ENCODE measurements around the gene ENO2.

ENO2 gene

DNA sequence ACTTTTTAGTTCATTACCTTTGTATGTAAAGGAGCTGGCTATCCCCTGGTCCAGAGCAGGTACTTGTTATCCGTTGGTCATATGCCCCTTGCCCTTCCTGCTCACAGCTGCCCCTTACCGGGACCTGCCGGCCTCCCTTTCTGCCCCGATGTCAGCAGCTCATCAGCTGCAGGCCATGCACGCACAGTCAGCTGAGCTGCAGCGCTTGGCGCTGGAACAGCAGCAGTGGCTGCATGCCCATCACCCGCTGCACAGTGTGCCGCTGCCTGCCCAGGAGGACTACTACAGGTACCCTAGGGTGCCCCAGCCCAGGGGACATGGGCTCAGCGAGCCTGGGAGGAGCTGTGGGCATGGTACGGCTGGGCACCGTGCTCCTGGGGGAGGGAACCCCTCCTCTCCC, 26.9 kb downstream of the ENO2 start:
- Histone ChIP-seq H3K9me3 (ENCODE audit: control insufficient read depth in 5 of 5, low read length in 5 of 5) (no peaks in the 10 kb centered on the region), H3K36me3 (ENCODE audit: control insufficient read depth in 5 of 5, insufficient read depth in 5 of 5, low read length in 5 of 5) (peaks cover 0 to 41% (median 27%) of the 10 kb centered on the region in 5 donors), H3K4me1 (ENCODE audit: control insufficient read depth in 5 of 5, insufficient read depth in 5 of 5, low read length in 5 of 5) (peaks cover 14 to 72% (median 57%) of the 10 kb centered on the region in 5 donors), H3K4me3 (ENCODE audit: low read depth in 1 of 5, low read length in 5 of 5) (no peak overlapping the region), H3K27ac (ENCODE audit: low read depth, low read length) (no peak overlapping the region), H3K27me3 (ENCODE audit: control insufficient read depth in 5 of 5, insufficient read depth in 4 of 5, low read length in 5 of 5) (no peaks in the 10 kb centered on the region), H3K9ac (ENCODE audit: low read length in 5 of 5) (no peak overlapping the region)

DNA sequence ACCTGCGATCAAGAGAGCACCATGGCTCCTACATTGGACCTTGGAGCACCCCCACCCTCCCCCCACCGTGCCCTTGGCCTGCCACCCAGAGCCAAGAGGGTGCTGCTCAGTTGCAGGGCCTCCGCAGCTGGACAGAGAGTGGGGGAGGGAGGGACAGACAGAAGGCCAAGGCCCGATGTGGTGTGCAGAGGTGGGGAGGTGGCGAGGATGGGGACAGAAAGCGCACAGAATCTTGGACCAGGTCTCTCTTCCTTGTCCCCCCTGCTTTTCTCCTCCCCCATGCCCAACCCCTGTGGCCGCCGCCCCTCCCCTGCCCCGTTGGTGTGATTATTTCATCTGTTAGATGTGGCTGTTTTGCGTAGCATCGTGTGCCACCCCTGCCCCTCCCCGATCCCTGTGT, 27.4 kb downstream of the ENO2 start:
- no peaks in the 10 kb centered on the region for H3K9me3 ChIP-seq (ENCODE audit: control insufficient read depth in 5 of 5, low read length in 5 of 5)
- peaks cover 14 to 75% (median 60%) of the 10 kb centered on the region in 5 donors for H3K4me1 ChIP-seq (ENCODE audit: control insufficient read depth in 5 of 5, insufficient read depth in 5 of 5, low read length in 5 of 5)
- H3K27me3 ChIP-seq (ENCODE audit: control insufficient read depth in 5 of 5, insufficient read depth in 4 of 5, low read length in 5 of 5): no peaks in the 10 kb centered on the region
- no peak overlapping the region for H3K4me3 ChIP-seq (ENCODE audit: low read depth in 1 of 5, low read length in 5 of 5)
- H3K36me3 ChIP-seq (ENCODE audit: control insufficient read depth in 5 of 5, insufficient read depth in 5 of 5, low read length in 5 of 5): peaks cover 0 to 41% (median 24%) of the 10 kb centered on the region in 5 donors
- no peak overlapping the region for H3K9ac ChIP-seq (ENCODE audit: low read length in 5 of 5)
- no peak overlapping the region for H3K27ac ChIP-seq (ENCODE audit: low read depth, low read length)

DNA sequence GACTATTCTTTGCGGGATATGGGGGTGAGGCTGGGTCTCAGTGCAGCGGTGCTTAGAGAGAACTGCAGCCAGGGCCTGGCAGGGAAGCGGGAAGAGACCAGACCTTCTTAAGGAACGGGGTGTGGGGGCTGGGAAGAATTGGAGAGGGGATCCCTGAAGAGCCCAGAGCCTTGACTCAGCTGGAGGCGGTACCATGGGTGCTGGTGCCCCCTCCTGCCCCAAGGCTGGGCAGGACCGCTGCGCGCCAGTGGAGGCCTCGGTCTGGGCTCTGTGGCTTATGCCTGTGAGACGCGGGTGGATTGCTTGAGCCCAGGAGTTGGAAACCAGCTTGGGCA, 27.9 kb downstream of the ENO2 start:
- peaks cover 0 to 40% (median 24%) of the 10 kb centered on the region in 5 donors for H3K36me3 ChIP-seq (ENCODE audit: control insufficient read depth in 5 of 5, insufficient read depth in 5 of 5, low read length in 5 of 5)
- H3K4me1 ChIP-seq (ENCODE audit: control insufficient read depth in 5 of 5, insufficient read depth in 5 of 5, low read length in 5 of 5): peaks cover 14 to 71% (median 58%) of the 10 kb centered on the region in 5 donors
- no peaks in the 10 kb centered on the region for H3K27me3 ChIP-seq (ENCODE audit: control insufficient read depth in 5 of 5, insufficient read depth in 4 of 5, low read length in 5 of 5)
- no peaks in the 10 kb centered on the region for H3K9me3 ChIP-seq (ENCODE audit: control insufficient read depth in 5 of 5, low read length in 5 of 5)
- H3K4me3 ChIP-seq (ENCODE audit: low read depth in 1 of 5, low read length in 5 of 5): no peak overlapping the region
- H3K27ac ChIP-seq (ENCODE audit: low read depth, low read length): peak overlapping the region; percentile 94
- H3K9ac ChIP-seq (ENCODE audit: low read length in 5 of 5): no peak overlapping the region

DNA sequence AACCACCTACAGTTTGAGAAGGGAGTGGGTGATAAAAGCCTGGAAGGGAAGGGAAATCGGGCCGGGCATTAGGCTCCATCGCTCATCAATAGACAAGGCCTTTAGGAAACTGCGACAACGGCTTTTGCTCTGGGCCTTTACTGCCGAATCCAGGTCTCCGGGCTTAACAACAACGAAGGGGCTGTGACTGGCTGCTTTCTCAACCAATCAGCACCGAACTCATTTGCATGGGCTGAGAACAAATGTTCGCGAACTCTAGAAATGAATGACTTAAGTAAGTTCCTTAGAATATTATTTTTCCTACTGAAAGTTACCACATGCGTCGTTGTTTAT, 29.0 kb downstream of the ENO2 start:
- Histone ChIP-seq H3K4me3 (ENCODE audit: low read depth in 1 of 5, low read length in 5 of 5) (peak overlapping the region; percentile 28 to 91 (median 75)), H3K36me3 (ENCODE audit: control insufficient read depth in 5 of 5, insufficient read depth in 5 of 5, low read length in 5 of 5) (peaks cover 0 to 40% (median 27%) of the 10 kb centered on the region in 5 donors), H3K9me3 (ENCODE audit: control insufficient read depth in 5 of 5, low read length in 5 of 5) (no peaks in the 10 kb centered on the region), H3K27me3 (ENCODE audit: control insufficient read depth in 5 of 5, insufficient read depth in 4 of 5, low read length in 5 of 5) (no peaks in the 10 kb centered on the region), H3K9ac (ENCODE audit: low read length in 5 of 5) (peak overlapping the region; percentile 48 to 87 (median 79)), H3K27ac (ENCODE audit: low read depth, low read length) (peak overlapping the region; percentile 94), H3K4me1 (ENCODE audit: control insufficient read depth in 5 of 5, insufficient read depth in 5 of 5, low read length in 5 of 5) (peaks cover 11 to 63% (median 48%) of the 10 kb centered on the region in 5 donors)

DNA sequence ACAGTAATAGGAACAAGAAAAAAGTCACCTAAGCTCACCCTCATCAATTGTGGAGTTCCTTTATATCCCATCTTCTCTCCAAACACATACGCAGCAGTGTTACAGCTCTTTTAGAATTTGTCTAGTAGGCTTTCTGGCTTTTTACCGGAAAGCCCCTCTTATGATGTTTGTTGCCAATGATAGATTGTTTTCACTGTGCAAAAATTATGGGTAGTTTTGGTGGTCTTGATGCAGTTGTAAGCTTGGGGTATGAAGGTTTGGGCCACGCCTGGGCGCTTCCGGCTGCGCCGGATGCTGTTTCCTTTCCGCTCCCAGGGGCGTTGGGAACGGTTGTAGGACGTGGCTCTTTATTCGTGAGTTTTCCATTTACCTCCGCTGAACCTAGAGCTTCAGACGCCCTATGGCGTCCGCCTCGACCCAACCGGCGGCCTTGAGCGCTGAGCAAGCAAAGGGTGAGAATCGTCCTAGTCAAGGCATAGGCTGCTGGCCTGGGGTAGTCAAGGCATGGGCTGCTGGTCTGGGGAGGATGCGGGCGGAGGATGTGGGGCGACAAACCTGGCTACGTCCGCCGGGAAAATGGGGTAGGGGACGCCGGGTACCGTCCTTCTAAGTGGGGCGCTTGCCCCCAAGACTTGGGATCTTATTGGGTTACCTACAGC, 29.5 kb downstream of the ENO2 start, which contains the start of the genes C12orf57 and RNU7-1:
TSS of gene C12orf57 (plus strand) at position 301 of the 659 bp plus-strand sequence. CDS start at position 401, 100 bp downstream.
TSS of gene RNU7-1 (plus strand) at position 95 of the 659 bp plus-strand sequence.
- Histone ChIP-seq H3K27me3 (ENCODE audit: control insufficient read depth in 5 of 5, insufficient read depth in 4 of 5, low read length in 5 of 5) (no peaks in the 10 kb centered on the region), H3K9ac (ENCODE audit: low read length in 5 of 5) (peak within 1 kb of the TSS; percentile 79 to 87 (median 84)), H3K4me1 (ENCODE audit: control insufficient read depth in 5 of 5, insufficient read depth in 5 of 5, low read length in 5 of 5) (peaks cover 10 to 58% (median 43%) of the 10 kb centered on the region in 5 donors), H3K4me3 (ENCODE audit: low read depth in 1 of 5, low read length in 5 of 5) (peak within 1 kb of the TSS; percentile 68 to 91 (median 77)), H3K9me3 (ENCODE audit: control insufficient read depth in 5 of 5, low read length in 5 of 5) (no peaks in the 10 kb centered on the region), H3K27ac (ENCODE audit: low read depth, low read length) (peak within 1 kb of the TSS; percentile 94), H3K36me3 (ENCODE audit: control insufficient read depth in 5 of 5, insufficient read depth in 5 of 5, low read length in 5 of 5) (peaks cover 0 to 40% (median 27%) of the 10 kb centered on the region in 5 donors)

DNA sequence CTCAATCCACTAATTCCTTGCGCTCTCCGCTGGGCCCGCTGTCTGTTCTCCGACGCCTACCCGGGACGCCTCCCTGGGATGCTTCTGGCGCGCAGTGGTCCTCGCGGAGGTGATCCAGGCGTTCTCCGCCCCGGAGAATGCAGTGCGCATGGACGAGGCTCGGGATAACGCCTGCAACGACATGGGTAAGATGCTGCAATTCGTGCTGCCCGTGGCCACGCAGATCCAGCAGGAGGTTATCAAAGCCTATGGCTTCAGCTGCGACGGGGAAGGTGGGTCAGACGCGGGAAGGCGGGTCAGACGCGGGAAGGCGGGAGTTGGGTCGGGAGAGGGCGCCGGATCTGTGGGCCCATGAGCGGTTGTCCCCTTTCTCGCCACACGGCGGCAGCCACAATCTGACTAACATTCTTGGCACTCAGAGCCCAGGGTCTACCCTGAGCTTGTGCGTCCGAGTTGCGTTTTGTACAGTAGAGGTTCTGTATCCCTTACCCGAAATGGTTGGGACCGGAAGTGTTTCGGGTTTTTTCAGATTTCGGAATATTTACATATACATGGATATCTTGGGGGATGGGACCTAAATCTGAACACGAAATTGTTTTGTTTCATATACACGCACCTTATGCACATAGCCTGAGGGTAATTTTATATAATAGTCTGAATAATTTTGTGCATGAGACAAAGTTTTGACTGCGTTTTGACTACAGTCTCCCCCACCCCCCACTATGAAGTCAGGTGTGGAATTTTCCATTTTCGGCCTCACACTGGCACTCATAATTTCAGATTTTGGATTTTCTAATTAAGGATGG, 30.2 kb downstream of the ENO2 start:
- peak overlapping the region; percentile 68 to 91 (median 77) for H3K4me3 ChIP-seq (ENCODE audit: low read depth in 1 of 5, low read length in 5 of 5)
- H3K9ac ChIP-seq (ENCODE audit: low read length in 5 of 5): peak overlapping the region; percentile 79 to 87 (median 84)
- H3K9me3 ChIP-seq (ENCODE audit: control insufficient read depth in 5 of 5, low read length in 5 of 5): no peaks in the 10 kb centered on the region
- no peaks in the 10 kb centered on the region for H3K27me3 ChIP-seq (ENCODE audit: control insufficient read depth in 5 of 5, insufficient read depth in 4 of 5, low read length in 5 of 5)
- H3K4me1 ChIP-seq (ENCODE audit: control insufficient read depth in 5 of 5, insufficient read depth in 5 of 5, low read length in 5 of 5): peaks cover 8 to 54% (median 43%) of the 10 kb centered on the region in 5 donors
- H3K36me3 ChIP-seq (ENCODE audit: control insufficient read depth in 5 of 5, insufficient read depth in 5 of 5, low read length in 5 of 5): peaks cover 0 to 33% (median 23%) of the 10 kb centered on the region in 5 donors
- H3K27ac ChIP-seq (ENCODE audit: low read depth, low read length): peak overlapping the region; percentile 94

DNA sequence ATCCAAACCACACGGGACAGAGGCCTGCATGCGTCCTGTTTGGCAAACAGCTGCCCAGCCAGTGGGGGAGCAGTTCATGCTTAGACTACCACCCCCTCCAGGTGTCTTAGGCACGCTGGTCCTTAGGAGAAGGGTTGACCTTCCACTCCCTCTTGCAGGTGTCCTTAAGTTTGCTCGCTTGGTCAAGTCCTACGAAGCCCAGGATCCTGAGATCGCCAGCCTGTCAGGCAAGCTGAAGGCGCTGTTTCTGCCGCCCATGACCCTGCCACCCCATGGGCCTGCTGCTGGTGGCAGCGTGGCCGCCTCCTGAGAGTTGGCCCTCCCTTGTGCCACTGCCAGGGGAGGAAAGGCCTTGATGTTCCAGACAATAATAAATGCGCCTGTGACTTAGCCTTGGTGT, 31.2 kb downstream of the ENO2 start:
- peaks cover 8 to 61% (median 45%) of the 10 kb centered on the region in 5 donors for H3K4me1 ChIP-seq (ENCODE audit: control insufficient read depth in 5 of 5, insufficient read depth in 5 of 5, low read length in 5 of 5)
- peak overlapping the region in 1 of 5 donors; percentile 41 for H3K9ac ChIP-seq (ENCODE audit: low read length in 5 of 5)
- H3K4me3 ChIP-seq (ENCODE audit: low read depth in 1 of 5, low read length in 5 of 5): no peak overlapping the region
- no peak overlapping the region for H3K27ac ChIP-seq (ENCODE audit: low read depth, low read length)
- no peaks in the 10 kb centered on the region for H3K27me3 ChIP-seq (ENCODE audit: control insufficient read depth in 5 of 5, insufficient read depth in 4 of 5, low read length in 5 of 5)
- H3K36me3 ChIP-seq (ENCODE audit: control insufficient read depth in 5 of 5, insufficient read depth in 5 of 5, low read length in 5 of 5): peaks cover 0 to 30% (median 20%) of the 10 kb centered on the region in 5 donors
- no peaks in the 10 kb centered on the region for H3K9me3 ChIP-seq (ENCODE audit: control insufficient read depth in 5 of 5, low read length in 5 of 5)

DNA sequence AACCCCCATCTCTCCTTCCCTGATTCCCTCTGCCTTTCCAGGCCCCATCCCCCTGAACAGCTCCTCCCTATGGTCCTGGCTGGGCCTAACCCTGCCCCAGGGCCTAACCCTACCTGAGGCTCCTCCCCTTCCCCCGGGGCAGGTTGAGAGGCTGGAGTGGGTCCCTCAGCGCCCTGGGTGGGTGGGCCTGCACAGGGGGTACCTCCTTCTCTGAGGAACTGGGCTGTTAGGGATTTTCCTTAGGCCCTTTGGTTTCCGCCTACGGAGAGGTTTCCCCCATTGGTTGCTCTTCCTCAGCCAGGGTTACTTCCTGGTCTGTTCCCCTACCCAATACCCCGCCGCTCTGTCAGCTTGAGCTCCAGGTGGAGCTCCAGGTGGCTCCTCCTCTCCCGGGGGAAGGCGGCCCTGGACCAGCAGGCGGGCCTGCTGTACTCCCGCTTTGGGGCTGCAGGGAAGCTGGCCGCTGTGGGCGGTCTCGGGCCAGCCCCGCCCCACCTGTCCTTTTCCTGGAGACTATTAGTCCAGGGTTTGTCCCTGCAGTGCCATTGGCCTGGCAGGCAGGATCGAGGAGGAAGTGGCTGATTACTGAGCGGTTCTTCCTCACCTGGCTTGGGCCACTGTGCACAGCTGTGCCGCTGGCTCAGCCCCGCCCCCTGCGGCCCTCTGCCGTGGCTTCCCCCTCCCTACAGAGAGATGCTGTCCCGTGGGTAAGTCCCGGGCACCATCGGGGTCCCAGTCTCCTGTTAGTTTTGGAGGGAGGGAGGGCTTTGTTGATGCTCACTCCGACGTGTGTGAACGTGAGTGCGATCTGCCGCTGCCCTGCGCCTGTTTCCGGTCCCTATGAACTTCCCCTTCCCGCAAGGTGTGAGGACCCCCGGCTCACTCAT, 31.9 kb downstream of the ENO2 start:
- peaks cover 10 to 65% (median 40%) of the 10 kb centered on the region in 5 donors for H3K4me1 ChIP-seq (ENCODE audit: control insufficient read depth in 5 of 5, insufficient read depth in 5 of 5, low read length in 5 of 5)
- H3K9me3 ChIP-seq (ENCODE audit: control insufficient read depth in 5 of 5, low read length in 5 of 5): no peaks in the 10 kb centered on the region
- peak overlapping the region in 2 of 5 donors; percentile 30 to 56 for H3K9ac ChIP-seq (ENCODE audit: low read length in 5 of 5)
- H3K27ac ChIP-seq (ENCODE audit: low read depth, low read length): no peak overlapping the region
- H3K36me3 ChIP-seq (ENCODE audit: control insufficient read depth in 5 of 5, insufficient read depth in 5 of 5, low read length in 5 of 5): peaks cover 0 to 24% (median 14%) of the 10 kb centered on the region in 5 donors
- H3K27me3 ChIP-seq (ENCODE audit: control insufficient read depth in 5 of 5, insufficient read depth in 4 of 5, low read length in 5 of 5): no peaks in the 10 kb centered on the region
- peak overlapping the region in 2 of 5 donors; percentile 14 to 43 for H3K4me3 ChIP-seq (ENCODE audit: low read depth in 1 of 5, low read length in 5 of 5)

DNA sequence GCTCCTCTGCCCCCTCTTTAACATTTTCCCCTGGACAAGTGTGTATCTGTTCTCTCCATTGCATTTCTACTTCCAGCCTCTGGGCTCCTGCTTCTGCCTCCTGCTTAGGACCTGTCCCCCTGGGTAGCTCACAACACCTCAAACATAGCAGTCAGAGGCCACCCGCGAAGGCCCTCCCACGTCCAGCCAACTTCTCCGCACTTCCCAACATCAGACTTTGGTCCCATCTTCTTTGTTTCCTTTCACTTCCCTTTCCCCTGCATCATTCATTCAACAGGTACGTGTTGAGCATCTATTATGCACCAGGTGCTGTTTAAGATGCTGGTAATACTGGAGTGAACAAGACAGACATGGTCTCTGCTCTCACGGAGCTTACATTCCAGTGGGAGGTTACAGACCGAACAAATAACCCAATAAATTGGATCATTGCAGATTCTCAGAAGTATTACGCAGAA, 32.6 kb downstream of the ENO2 start:
- peak overlapping the region in 2 of 5 donors; percentile 14 to 43 for H3K4me3 ChIP-seq (ENCODE audit: low read depth in 1 of 5, low read length in 5 of 5)
- H3K4me1 ChIP-seq (ENCODE audit: control insufficient read depth in 5 of 5, insufficient read depth in 5 of 5, low read length in 5 of 5): peaks cover 10 to 66% (median 38%) of the 10 kb centered on the region in 5 donors
- no peaks in the 10 kb centered on the region for H3K27me3 ChIP-seq (ENCODE audit: control insufficient read depth in 5 of 5, insufficient read depth in 4 of 5, low read length in 5 of 5)
- peak overlapping the region in 1 of 5 donors; percentile 30 for H3K9ac ChIP-seq (ENCODE audit: low read length in 5 of 5)
- H3K27ac ChIP-seq (ENCODE audit: low read depth, low read length): no peak overlapping the region
- no peaks in the 10 kb centered on the region for H3K9me3 ChIP-seq (ENCODE audit: control insufficient read depth in 5 of 5, low read length in 5 of 5)
- H3K36me3 ChIP-seq (ENCODE audit: control insufficient read depth in 5 of 5, insufficient read depth in 5 of 5, low read length in 5 of 5): peaks cover 0 to 18% (median 8%) of the 10 kb centered on the region in 5 donors
